Subcutaneous adipose tissue (tissue), 4 donors: Measurements from ENCODE around the gene C16orf95. TPM values are rescaled to one million over a fixed set of nuclear protein-coding genes. Genes with fewer than 3 reads are reported as not detected.

ENCODE experiments used
- CTCF ChIP-seq: fragments of 450-650 bp; IDR thresholded peaks from one replicate; pipeline ENCODE4 v1.5.1; 2016; ENCODE audit warnings: low read depth, mild to moderate bottlenecking, control low read depth, antibody characterized with exemption, moderate library complexity
- total RNA-seq, 4 donors: library from RNA; depleted of rRNA; stranded (reverse); fragments of >200 nt; gene quantifications; one replicate each; pipeline ENCODE4 v1.1.0, GENCODE V29; 2016

C16orf95 gene
- total RNA-seq, 4 donors from 2014 or later: 1.3 to 6.2 (median 1.8) TPM

DNA sequence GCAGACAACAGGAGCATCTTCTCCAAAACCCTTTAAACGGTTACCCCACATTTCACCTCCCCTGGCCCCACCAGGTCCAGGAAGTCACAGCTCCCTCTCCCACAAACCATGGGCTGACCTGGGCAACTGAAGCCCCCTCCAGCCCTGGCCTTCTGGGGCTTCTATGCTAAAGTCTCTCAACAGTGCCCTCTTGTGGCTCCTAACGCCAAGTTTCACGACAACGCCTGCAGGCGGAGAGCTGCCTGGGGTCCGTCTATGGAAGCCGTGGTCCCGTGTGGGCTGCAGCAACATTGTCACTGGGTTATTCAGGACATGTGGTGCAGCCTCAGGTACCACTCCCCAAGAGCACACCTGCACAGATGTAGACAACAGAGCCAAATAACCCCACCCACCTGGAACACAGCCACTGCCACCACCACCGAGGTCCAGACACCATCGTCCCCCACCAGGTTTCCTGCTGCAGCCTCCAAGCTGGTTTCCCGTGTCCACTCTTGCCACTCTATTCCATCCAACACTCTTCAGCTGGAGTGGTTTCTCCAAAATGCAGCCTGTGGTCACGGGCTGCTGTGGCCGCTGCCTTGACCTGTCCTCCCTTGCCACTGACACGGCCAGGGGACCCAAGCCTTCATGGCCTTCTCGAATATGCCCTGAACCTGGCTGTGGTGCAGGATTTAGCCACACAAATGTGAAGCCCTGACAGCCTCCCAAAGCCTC lies 19.1 kb downstream of the C16orf95 start:
- no peak for TF ChIP-seq CTCF

DNA sequence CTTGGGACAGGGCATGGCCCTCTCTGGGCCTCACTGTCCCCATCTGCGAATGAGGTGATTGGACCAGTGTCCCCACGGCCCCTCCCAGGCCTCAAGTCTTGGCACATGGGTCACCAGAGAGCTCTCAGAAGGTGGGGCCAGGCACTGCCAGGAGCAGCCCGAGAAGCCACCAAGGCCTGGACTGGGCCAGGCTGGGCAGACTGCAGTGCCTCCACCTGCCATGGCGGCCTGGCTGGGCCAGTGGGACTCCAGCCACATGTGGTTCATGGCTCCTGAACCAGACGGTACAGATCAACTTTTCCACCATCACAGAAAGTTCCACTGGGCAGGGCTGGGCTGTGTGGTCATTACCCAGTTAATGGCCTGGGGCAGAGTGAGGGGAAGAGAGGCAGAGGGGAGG lies 19.8 kb downstream of the C16orf95 start:
- TF ChIP-seq CTCF: no peak

DNA sequence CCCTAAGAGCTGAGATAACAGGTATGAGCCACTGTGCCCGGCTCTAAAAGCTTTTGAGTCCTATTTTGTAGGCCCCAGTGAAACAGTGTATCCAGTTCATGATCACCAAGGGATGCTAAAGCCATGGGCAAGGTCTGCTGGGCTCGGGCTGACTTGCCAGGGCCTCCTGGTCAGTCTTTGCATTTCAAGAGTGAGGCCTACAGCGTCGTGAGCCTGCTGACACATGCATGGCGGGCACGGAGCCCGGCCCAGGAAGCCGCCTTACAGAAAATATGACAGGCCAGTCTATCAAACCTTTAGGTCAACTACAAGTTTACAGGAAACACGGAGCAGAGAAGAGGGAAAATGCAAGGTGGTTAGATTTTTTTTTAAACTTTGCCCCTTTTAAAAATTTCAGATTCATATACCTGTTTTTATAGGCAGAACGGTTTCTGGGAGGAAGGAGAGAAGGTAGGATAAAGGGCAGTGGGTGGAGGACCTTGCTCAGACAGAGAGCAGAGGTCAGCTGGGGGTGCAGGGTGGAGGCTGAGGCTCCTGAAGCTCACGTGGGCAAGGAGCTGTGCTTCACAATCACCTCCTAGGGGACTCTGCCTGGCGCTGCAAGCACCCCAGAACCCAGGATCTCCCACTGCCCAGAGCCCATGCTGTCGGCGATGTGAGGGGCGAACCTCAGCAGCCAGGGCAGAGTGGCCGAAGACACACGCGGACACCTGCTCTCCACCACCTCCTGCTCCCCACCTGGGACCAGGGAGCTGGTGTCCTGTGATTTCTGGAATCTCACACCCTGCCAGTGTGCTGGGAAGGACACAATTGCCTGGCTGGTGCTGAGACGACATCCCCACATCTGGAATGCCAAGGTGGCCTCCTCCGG lies 21.3 kb downstream of the C16orf95 start:
- no peak for TF ChIP-seq CTCF

DNA sequence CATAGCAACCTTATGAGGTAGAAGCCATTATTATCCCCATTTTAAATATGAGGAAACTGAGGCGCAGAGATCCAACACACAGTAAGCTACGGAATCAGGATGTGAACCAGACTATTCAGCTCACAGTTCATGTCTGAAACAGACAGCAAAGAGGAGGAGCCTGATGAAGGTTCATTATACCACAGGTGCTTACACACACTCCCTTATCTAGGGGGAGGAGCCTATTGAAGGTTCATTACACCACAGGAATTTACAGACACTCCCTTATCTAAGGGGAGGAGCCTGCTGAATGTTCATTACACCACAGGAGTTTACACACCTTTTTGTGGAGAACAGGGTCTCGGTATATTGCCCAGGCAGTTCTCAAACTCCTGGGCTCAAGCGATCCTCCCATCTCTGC lies 21.9 kb downstream of the C16orf95 start:
- no peak for TF ChIP-seq CTCF

DNA sequence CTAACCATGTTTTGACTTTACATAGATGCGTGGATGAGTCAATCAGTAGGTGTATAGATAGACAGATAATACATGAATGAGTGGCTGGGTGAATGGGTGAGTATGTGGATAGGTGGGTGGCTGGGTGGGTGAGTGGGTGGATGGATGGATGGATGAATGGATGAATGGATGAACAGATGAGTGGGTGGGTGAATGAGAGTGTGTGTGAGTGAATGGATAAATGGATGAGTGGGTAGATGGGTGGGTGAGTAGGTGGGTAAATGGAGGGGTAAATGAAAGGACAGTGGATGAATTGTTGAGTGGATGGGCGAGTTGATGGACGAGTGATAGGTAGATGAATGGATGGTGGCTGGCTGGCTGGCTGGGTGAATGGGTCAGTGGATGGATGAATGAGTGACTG lies 23.2 kb downstream of the C16orf95 start:
- TF ChIP-seq CTCF: no peak

DNA sequence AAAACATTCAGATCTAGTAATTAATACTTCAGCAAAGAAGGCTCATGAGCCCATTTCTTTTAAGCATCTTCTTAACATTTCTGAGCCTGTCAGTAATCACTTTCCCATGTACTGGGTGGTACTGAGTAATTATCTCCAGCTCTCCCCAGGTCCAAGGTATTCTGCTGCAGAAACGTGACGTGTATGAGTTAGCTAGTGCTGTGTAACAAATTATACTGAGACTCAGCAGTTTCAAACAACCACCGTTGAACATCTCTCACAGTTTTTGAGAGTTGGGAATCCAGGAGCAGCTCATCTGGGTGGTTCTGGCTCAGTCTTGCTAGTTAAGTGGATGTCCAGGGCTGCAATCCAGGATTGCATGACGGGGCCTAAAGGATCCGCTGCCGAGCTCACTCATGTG lies 25.2 kb downstream of the C16orf95 start:
- TF ChIP-seq CTCF: no peak

GRCh38 chr16:87288753-87289362 lies 28.3 kb downstream of the C16orf95 start:
- TF ChIP-seq CTCF: no peak
